ENCODE data around the gene WWOX. TPM values are rescaled to one million over a fixed set of nuclear protein-coding genes. Genes with fewer than 3 reads are reported as not detected.

The WWOX gene
- polyA plus RNA-seq, 2 of the 4 experiments (the other 2 are of a cell fraction), result 16.0 to 17.2 TPM

DNA sequence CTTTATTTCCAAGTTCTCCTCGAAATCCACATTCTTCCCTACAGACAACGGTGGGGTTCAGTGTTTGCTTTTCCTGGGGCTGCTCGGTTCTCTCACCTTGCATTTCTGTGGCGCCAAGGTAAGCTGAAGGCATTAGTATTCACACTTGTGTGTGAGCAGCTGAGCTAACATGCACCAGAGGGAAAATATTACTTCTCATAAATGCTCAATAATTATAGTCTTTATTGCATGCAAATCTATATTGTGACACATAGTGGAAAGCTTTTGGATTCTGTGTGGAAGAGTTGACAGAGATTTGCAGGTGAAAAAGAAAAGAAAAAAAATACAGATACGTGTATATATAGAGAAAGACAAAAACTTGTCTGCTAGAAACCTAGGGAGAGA, 1089.3 kb downstream of the WWOX start:
- H3K4me2 ChIP-seq, result no peak overlapping the region
- DNase-seq (ENCODE audit: low read depth in 1 of 2, low spot score in 1 of 2) (no peak), FAIRE-seq (no peak), ATAC-seq (no peak)
- TF ChIP-seq NR3C1 (IDR thresholded peaks at IDR 0.05) (no peak), HOXB13 (CRISPR knock-in tag; IDR thresholded peaks at IDR 0.05; ENCODE audit: low read depth) (no peak), HEYL (CRISPR knock-in tag; IDR thresholded peaks at IDR 0.05) (no peak), RFX5 (IDR thresholded peaks at IDR 0.05) (no peak), FOSB (CRISPR knock-in tag; IDR thresholded peaks at IDR 0.05) (no peak), MYC (IDR thresholded peaks at IDR 0.05; ENCODE audit: borderline replicate concordance, low read length) (no peak), SREBF2 (IDR thresholded peaks at IDR 0.05) (no peak), ZFP36 (IDR thresholded peaks at IDR 0.05; ENCODE audit: borderline replicate concordance, partially characterized antibody) (no peak), ESRRA (IDR thresholded peaks at IDR 0.05; ENCODE audit: borderline replicate concordance, low read length) (no peak), MAZ (IDR thresholded peaks at IDR 0.05; ENCODE audit: borderline replicate concordance, low read depth, low read length) (no peak), FOXS1 (CRISPR knock-in tag; IDR thresholded peaks at IDR 0.05) (no peak), NFE2L2 (conservative IDR thresholded peaks at IDR 0.05; ENCODE audit: low read length) (no peak), RAD21 (conservative IDR thresholded peaks at IDR 0.05 in 1 of 2, IDR thresholded peaks at IDR 0.05 in 1 of 2) (no peak), EHMT2 (IDR thresholded peaks at IDR 0.05; ENCODE audit: low read depth) (no peak), USF2 (IDR thresholded peaks at IDR 0.05) (no peak), BHLHE40 (IDR thresholded peaks at IDR 0.05; ENCODE audit: low read depth, low read length) (no peak), PBX3 (IDR thresholded peaks at IDR 0.05) (no peak), TP53 (CRISPR knock-in tag; IDR thresholded peaks at IDR 0.05) (no peak)
- TF ChIP-seq, protein P1, sequence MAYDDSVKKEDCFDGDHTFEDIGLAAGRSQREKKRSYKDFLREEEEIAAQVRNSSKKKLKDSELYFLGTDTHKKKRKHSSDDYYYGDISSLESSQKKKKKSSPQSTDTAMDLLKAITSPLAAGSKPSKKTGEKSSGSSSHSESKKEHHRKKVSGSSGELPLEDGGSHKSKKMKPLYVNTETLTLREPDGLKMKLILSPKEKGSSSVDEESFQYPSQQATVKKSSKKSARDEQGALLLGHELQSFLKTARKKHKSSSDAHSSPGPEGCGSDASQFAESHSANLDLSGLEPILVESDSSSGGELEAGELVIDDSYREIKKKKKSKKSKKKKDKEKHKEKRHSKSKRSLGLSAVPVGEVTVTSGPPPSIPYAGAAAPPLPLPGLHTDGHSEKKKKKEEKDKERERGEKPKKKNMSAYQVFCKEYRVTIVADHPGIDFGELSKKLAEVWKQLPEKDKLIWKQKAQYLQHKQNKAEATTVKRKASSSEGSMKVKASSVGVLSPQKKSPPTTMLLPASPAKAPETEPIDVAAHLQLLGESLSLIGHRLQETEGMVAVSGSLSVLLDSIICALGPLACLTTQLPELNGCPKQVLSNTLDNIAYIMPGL (CRISPR knock-in tag; IDR thresholded peaks at IDR 0.05; ENCODE audit: borderline replicate concordance), result no peak
- TF ChIP-seq, protein P2, sequence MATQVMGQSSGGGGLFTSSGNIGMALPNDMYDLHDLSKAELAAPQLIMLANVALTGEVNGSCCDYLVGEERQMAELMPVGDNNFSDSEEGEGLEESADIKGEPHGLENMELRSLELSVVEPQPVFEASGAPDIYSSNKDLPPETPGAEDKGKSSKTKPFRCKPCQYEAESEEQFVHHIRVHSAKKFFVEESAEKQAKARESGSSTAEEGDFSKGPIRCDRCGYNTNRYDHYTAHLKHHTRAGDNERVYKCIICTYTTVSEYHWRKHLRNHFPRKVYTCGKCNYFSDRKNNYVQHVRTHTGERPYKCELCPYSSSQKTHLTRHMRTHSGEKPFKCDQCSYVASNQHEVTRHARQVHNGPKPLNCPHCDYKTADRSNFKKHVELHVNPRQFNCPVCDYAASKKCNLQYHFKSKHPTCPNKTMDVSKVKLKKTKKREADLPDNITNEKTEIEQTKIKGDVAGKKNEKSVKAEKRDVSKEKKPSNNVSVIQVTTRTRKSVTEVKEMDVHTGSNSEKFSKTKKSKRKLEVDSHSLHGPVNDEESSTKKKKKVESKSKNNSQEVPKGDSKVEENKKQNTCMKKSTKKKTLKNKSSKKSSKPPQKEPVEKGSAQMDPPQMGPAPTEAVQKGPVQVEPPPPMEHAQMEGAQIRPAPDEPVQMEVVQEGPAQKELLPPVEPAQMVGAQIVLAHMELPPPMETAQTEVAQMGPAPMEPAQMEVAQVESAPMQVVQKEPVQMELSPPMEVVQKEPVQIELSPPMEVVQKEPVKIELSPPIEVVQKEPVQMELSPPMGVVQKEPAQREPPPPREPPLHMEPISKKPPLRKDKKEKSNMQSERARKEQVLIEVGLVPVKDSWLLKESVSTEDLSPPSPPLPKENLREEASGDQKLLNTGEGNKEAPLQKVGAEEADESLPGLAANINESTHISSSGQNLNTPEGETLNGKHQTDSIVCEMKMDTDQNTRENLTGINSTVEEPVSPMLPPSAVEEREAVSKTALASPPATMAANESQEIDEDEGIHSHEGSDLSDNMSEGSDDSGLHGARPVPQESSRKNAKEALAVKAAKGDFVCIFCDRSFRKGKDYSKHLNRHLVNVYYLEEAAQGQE (IDR thresholded peaks at IDR 0.05), result no peak
- ChIA-PET CTCF (interaction anchor here (0.5 to 0.9 kb wide), 2 partner anchors 353 to 1525 kb away, joined by 3 to 4 read pairs; no protein-coding TSS in a partner anchor), POLR2A (no interaction called here)
- no peaks in the 10 kb centered on the region for H3K9me3 ChIP-seq
- no peaks in the 10 kb centered on the region for H3K4me1 ChIP-seq
- WGBS (ENCODE audit: missing lambda C conversion rate), result 6% methylated on average over 5 of the region's 5 CpGs
- no peak overlapping the region for H3K4me3 ChIP-seq
- H3K27ac ChIP-seq, result no peak overlapping the region

DNA sequence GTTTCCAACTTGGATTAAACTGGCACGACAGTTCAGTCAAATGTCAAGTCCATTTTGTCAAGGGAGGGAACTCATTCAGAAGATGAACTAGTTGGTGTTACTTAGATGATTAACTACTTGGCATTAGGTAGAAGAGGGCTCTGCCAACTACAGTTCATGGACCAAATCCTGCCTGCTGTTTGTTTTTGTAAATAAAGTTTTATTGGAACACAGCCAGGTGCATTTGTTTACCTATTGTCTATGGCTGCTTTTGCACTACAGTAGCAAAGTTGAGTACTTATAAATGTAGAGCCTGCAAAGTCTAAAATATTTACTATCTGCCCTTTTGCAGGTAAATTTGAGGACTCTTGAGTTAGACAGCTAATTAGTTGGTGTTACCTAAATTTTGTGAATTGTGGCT, 1091.1 kb downstream of the WWOX start:
- DNase-seq (ENCODE audit: low read depth in 1 of 2, low spot score in 1 of 2), result no peak
- ATAC-seq, result no peak
- ChIA-PET POLR2A (no interaction called here), CTCF (interaction anchor here (0.6 kb wide), 1 partner anchor 413 kb away, joined by 4 read pairs; no protein-coding TSS in a partner anchor)
- 56% methylated on average over 1 of the region's 1 CpG for WGBS (ENCODE audit: missing lambda C conversion rate)
- TF ChIP-seq, protein P1 (CRISPR knock-in tag; IDR thresholded peaks at IDR 0.05; ENCODE audit: borderline replicate concordance), result no peak
- TF ChIP-seq SREBF2 (IDR thresholded peaks at IDR 0.05) (no peak), ESRRA (IDR thresholded peaks at IDR 0.05; ENCODE audit: borderline replicate concordance, low read length) (no peak), ZSCAN20 (CRISPR knock-in tag; IDR thresholded peaks at IDR 0.05) (no peak), KDM1A (IDR thresholded peaks at IDR 0.05; ENCODE audit: low read depth) (no peak), EHF (CRISPR knock-in tag; IDR thresholded peaks at IDR 0.05) (no peak), JUNB (IDR thresholded peaks at IDR 0.05) (no peak), CBX8 (IDR thresholded peaks at IDR 0.05) (no peak)
- TF ChIP-seq, protein P2 (IDR thresholded peaks at IDR 0.05), result no peak
- no peak for FAIRE-seq
- Histone ChIP-seq H3K4me2 (no peak overlapping the region), H3K4me1 (no peaks in the 10 kb centered on the region), H3K4me3 (no peak overlapping the region), H3K9me3 (no peaks in the 10 kb centered on the region), H3K27ac (no peak overlapping the region)
